Right renal pelvis (tissue), 4 donors: Measurements from ENCODE around the gene GPATCH2. TPM values are rescaled to one million over a fixed set of nuclear protein-coding genes. Genes with fewer than 3 reads are reported as not detected.
A peak's percentile ranks its signal among the peaks of the same experiment; 100 is the strongest.
"Not testable (repeated sequence)": the region's sequence is repeated elsewhere in the genome, so short reads cannot be mapped to it uniquely, and the experiment has no call there.

ENCODE experiments used
- DNase-seq, 4 donors: peaks; one replicate each; pipeline ENCODE4 v3.0.0-alpha.2; 2013; ENCODE audit warnings: low read depth in 4 of 4, low spot score in 3 of 4, missing footprints in 1 of 4
- polyA plus RNA-seq, 4 donors: library from polyadenylated mRNA; unstranded; fragments of 120-200 nt; gene quantifications; one replicate each; pipeline ENCODE4 v1.2.1, GENCODE V29; 2013; ENCODE audit not compliant: insufficient read length in 4 of 4

Gene GPATCH2
- polyA plus RNA-seq, 4 donors, result 24.5 to 29.3 (median 28.2) TPM

DNA sequence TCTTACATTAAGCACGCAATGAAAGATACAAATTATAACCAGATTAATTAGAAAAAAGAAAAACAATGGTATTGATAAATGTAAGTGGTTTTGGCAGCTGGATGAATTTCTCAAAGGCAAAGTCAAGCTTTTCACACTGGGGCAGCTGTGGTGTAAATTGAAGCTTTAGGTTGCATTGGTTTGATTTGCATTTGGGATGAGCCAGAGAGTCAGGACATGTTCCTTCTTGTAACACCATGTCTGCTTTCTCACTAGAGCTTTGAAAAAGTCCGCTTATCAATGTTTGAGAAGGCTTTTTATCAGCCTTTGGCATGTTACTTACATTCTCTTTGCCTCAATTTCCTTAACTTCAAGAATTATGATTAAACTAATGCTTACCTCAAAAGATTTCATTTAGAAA, 173.9 kb downstream of the GPATCH2 start:
- DNase-seq, result no peak

DNA sequence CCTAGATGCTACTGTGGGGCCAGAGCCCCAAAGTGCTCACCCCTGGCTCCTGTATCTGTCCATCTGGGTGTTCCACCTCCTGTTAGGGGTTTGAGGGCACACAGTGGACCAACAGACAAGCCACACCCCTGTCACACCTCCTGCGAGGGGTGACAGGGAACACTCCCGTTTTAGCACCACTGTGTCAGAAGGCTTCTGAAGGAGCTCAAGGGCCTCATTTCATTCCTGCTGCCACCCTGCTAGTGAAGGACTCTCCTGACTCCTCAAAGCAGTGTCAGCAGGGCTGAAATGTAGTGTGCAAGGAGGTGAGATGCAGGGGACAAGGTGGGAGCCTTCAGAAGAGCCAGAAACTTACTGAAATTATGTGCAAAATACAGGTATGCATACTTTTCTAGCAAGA, 174.6 kb downstream of the GPATCH2 start:
- no peak for DNase-seq

DNA sequence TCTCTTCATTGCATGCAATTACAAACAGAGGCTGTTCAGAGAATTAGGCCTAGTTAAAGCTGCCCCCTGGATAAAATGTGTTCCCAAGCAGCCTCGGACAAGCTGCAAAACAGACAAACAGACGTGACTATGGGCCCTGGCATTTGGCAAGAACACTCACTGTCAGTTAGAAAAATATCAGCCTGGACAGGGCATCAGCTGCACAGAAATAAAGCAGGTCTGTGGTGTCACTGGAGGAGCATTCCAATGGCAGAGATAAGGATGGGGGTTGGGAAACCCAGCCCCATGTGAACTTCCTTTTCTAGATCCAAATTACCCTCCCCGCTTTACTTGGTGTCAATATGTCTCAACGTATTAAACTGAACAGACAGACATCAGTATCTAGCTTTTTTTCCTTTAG, 177.1 kb downstream of the GPATCH2 start:
- no peak for DNase-seq

DNA sequence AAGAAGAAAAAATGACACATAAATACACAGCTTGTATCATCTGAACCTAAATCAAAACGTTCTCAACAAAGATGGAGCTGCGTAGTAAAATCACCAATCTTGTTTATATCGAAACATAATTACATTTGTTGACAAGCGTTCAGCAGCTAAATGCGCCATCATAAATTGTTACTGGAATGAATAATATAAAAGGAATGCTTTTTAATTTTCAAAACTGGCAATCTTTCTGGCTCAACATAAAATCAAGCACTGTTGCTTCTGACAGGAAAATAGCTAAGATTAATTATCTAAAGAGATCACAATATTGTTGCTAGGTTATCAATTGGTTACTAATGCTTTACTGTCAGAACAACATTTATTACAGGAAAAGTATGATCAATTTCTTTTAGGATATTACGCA, 181.5 kb downstream of the GPATCH2 start:
- no peak for DNase-seq

DNA sequence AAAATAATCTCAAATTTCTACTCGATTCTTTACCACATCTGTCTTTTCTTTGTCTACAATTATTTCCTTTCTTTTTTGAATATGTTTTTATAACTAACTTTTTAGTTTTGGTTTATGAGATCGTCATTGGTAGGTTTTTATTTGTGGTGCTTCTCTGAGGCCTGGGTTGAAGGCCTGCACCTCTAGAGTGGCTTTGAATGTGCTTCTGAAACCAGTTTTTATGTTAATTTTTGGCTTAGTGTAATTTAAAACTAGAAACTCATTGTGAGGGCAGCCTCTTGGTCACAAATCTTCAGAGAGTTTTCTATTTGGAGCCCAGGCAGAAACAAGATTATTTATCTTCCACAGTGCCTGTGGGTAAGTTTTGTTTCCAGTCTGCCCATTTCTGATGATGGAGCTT, 187.0 kb downstream of the GPATCH2 start:
- DNase-seq, result no peak

DNA sequence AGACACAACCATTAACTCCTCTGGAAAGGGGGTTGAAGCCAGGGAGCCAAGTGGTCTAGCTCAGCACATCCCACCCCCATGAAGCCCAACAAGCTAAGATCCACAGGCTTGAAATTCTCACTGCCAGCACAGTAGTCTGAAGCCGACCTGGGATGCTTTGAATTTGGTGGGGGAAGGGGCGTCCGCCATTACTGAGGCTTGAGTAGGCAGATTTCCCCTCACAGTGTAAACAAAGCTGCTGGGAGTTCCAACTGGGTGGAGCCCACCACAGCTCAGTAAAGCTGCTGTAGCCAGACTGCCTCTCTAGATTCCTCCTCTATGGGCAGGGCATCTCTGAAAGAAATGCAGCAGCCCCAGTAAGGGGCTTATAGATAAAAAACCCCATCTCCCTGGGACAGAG, 193.5 kb downstream of the GPATCH2 start:
- no peak for DNase-seq

DNA sequence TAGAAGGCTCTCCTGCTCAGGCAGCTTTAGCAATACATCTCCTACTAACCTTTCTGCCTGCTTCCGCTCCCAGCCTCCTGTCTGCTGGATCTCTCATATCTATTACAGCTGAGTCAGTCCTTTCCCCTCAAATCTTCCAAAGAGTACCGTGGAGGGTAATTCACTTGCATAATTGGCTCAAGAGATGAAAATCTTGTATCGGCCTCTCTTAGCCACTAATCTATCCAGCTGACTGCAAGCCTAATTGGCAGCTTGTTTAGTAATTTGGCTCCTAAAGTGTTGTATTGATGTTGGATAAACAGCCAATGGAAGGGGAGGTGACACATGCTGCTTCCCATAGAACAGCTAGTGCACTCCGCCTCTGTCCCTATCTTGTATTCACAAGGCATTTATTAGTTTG, 195.7 kb downstream of the GPATCH2 start:
- no peak for DNase-seq

DNA sequence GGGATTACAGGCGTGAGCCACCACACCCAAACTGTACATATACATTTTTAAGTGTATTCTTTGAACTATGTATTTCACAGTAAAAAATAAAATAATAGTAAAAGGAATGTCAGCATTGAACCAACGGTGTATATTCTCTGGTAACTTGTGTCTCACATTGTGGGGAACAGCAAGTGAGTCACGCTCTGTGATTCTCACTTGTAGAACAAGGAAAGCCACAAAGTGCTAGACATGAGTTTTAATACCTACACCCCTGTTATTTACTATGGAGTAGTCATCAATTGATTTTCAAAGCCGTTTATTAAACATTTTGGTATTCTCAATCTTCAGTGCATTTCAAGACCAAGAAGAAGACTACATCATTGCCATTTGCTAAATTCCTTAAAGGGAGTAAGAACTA, 197.2 kb downstream of the GPATCH2 start:
- DNase-seq, result no peak

DNA sequence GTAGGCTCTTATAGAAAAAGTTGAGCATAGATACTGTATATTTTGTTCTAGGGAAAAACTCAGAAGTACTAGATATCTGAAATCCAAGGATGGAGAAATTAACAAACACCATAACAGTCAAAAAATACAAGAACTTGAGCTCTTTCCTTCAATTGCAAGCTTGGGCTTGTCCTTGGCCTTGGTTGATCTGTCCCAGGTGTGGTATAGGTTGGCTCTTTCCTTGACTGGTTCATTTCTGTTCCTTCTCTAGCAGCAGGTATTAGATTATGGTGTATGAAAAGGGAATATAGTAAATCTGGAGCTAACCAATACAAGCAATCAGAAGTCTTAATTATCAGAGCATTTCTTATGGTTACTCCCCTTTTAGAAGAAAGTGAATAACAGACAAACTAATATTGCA, 198.6 kb downstream of the GPATCH2 start:
- DNase-seq, result no peak

DNA sequence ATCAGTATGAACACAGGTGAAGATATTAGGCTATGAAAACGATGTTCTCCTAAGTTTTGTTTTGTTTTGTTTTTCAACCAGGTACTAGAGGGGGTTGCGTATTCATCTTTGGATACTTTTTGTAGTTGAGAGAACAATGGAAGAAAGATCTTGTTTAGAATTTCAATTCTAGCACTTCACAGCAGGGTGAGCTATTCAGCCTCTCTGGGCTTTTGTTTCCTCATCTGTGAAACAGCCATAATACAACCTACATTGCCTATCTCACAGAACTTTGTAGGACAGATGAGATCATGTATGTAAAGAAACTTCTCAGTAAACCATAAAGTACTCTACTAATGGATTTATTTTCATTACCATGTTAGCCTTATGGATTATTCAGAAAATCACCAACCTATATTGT, 199.5 kb downstream of the GPATCH2 start:
- DNase-seq, result no peak

DNA sequence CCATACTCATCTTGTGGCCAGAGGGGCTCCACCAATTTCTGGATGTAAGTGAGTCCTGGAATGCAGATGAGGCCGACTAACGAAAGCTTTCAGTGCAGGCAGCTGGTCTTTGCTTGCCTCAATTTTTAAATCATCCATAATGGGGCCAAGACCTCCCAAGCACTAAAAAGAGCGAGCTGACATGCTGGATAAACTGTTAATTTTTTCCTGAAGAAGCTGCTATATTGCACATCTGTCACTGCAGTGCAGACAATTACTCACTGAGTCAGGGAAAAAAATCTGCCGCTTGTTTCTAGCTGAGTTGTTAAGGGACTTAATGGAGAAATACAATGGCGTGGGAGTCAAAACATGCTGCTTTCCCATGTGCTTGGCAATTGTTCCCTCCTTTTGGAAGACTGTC, 205.5 kb downstream of the GPATCH2 start:
- peak in 1 of 4 donors; percentile 27 for DNase-seq

DNA sequence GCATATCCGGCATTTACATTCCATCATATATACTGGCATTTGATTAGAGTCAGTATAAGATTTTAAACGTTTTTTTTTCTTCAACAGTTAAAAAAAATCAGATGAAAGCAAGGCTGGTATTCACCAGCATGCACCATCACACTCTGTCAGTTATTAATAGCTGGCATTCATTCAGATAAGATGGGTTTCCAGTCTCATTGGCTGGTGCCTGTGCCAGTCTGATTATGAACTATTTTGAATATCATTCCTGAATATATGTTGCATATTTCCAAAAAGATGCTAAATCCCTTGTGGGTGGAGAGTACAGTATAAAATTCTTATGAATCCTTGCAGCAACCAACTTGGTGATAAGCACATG, 211.7 kb downstream of the GPATCH2 start:
- no peak for DNase-seq

DNA sequence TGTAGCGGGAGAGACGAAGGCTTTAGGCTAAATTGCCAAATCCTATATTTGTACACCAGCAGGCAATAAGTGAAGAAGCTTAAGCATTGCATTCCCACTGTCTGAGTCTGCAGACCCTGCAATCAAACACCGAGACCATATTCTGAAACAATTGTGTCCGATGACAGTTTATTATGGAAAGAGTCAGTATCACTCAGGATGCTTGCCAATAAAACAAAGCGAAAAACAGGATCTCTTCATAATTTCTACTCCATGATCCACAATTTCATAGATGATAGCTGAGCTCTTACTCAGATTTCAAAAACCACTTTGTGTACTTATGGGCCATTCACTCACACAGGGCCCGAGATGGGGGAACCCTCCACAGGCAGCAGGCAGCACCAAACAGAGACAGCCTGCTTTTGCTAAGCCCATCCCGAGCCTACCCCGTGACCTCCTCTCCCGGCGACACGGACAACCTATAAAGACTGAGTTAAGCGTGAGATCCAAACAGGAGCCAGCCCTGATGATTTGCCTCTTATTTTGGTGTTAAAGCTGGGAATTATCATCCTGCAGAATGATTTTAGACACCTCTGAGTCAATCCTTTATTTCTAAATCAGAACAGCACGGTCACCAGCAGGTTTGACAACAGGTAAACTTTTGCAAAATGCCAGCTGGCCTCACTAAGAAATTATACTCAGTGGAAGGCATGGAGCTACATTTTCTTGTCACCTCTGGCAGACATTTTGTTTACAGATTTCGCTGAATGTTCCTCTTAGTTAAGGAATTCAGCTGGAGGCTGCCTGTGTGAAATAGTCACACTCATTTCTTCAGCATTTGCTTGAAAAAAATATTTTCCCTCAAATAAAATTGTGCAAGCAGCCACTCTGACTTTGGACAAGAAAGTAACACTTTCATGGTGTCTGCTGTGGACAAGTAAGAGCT, 212.4 kb downstream of the GPATCH2 start:
- DNase-seq, result no peak

DNA sequence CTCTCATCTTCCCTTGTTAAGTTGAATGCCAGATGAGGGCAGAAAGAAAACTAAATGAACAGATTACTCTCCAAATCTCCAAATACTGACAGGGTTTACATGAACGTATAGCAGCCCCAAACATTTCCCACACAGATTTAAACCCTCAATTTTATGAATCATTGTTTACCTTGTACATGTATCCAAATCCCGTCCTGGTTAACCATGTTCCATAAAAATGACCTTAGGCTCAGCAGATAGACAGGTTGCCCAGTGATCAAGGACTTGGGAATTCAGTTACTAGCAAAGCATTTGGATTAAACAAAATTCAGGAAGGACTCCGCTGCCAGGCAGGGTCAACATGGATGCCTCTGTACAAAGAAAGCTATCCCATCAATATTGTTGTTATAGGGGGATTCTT, 213.5 kb downstream of the GPATCH2 start:
- no peak for DNase-seq

DNA sequence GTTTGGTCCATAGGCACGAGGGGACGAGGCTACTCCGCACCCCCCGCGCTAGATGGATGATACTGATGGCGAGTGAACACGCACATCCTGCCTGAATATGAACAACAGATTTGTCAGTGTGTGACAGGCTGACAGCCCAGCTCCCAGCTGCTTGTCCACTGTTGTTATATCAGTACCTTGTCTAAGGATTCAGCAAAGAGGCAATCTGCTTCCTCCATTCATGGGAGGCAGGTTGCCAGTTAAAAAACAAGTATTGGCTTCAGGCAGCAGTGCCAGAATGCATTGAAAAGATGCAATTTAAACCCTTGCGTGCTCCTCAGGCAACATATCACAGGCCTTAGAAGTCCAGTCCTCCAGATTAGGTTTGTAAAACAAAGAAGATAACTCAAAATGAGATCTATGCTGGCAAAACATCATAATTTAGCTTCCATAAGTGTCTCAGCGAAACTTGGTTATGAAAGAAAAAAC, 223.3 kb downstream of the GPATCH2 start:
- no peak for DNase-seq

DNA sequence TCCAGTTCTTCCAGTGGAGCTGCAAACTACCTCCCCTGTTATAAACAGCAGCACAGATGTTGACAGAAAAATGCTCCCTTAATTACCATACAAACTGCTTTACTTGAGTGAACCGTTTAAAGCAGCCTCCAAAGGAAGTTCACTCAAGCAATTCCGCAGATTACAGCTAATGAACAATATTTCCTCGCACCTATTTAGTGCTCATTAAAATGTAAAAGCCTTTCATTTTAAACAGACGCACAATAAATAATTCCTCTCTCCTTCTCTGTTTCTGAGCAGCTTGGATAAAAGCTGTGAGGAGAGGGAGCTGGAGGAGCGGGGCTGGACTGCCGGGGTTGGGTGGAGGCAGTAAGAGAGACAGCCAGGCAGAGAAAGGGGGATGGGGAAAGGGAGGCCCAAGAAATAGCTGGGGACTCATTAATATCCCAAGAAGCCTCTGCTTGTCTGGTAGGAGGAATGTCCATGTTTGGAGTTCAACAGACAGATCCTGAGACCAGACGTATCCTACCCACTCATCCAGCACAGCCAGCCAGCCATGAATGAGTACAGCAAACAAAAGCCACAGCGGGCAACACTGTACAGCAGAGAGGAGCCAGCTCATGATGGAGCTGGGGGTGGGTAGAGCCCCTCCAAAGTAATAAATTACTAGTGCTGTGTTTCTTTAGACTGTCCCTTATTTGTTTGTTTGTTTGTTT, 227.7 kb downstream of the GPATCH2 start:
- no peak for DNase-seq

DNA sequence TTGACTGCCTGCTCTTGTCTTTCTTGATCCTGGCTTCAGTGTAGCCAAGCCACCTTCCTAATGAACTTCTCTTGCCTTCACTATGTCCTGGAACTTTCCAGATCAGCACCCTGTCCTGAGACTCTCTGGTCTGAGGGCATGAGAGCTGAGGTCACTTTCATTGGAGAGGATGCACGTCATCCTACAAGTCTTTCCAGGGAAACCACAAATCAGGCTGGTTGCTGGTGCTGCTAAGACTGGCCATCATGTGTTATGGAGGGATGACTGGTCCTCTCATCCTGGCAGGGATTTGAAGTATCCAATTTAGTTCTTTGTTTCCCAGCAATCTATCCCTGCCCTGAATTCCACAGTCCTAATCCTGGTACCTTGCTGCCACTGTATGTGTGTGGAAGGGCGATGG, 228.6 kb downstream of the GPATCH2 start:
- no peak for DNase-seq

DNA sequence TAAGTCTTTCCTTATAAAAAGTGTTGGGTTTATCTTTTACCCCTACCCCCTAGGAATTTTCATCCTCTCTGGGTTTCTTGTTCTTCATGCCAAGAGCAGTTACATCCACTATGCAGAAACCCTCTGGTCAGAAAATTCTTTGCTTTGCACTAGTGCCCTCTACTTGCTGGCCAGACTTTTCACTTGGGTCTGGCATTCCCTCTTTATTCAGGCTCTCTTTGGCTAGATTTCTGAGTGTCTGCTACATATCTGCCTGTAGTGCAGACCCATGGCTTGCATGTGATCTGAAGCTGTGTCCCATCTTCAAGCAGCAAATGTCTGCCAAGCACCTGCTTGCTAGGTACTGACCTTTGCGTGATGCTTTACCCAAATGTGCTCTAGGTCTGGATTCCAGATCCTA, 237.0 kb downstream of the GPATCH2 start:
- no peak for DNase-seq

DNA sequence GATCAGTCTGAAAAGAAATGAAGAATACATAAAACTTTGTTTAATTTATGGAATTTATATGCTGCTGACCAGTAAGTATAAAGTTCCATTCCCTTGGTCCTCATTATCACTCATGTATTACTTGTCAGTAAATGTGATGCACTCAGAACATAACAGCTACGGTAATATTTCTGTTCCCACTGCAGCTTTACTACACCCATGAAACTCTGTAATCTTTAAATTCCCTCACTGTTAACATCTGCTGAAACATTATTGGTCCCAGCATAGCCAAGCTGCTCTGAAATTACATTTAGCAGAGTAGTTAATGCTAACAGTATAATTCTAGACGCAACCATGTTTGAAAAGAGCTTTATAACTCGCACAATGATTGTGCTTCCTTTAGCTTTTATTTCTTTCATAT, 238.4 kb downstream of the GPATCH2 start:
- DNase-seq, result no peak

DNA sequence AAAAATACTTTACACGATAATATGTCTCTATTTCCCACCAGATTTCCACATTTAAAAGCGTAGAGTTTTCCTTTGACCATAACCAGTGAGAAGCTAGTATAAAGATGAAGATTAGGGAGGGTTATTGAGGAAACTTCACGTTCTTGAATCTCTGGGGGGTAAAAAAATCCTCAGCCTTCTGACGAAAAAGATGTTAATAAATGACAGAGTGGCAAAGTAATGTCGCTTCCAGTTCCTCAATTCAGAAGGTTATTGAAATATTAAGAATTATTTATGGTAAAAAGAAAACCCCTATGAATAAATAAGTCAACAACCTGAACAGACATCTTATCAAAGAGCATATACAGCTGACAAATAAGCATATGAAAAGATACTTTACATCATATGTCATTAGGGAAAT, 241.0 kb downstream of the GPATCH2 start:
- no peak for DNase-seq

DNA sequence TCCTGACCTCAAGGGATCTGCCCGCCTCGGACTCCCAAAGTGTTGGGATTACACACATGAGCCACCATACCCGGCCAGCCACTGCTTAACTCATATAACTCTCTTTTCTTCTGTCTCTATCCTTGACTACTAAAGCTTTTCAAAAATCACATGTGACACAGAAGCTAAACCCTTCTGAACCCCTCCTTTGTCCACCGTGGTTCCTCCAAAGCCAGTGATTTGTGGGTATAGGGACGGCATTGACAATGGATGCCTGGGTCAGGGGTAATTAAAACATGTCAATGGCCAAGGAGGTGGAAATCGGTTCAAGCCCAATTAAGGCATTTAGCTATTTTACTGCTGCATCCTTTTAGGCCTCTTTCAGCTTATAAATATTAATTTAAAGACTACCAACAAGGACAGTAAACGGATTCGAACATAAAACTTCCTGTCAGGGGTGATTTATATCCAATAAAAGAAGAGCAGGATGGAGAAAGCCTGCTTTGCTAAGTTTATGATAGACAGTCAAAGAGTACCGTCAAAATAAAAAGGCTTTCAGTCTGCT, 242.3 kb downstream of the GPATCH2 start:
- no peak for DNase-seq

DNA sequence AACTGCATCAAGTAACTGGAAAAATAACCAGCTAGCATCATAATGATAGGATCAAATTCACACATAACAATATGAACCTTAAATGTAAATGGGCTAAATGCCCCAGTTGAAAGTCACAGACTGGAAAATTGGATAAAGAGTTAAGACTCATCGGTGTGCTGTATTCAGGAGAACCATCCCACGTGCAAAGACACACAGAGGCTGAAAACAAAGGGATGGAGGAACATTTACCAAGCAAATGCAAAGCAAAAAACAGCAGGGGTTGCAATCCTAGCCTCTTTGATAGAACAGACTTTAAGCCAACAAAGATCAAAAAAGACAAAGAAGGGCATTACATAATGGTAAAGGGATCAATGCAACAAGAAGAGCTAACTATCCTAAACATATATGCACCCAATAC, 249.1 kb downstream of the GPATCH2 start:
- not testable (repeated sequence) for DNase-seq
